Adipocyte (in vitro differentiated cells): ENCODE data around the gene RAMP1.
"Not testable (repeated sequence)": the region's sequence is repeated elsewhere in the genome, so short reads cannot be mapped to it uniquely, and the experiment has no call there.

Experiments
- DNase-seq: peaks from one replicate; pipeline ENCODE4 v3.0.0-alpha.2; 2015; ENCODE audit warnings: low read depth
- H3K27me3 ChIP-seq: replicated peaks from 2 replicates; pipeline ENCODE4 v1.7.0; 2013; ENCODE audit warnings: mild to moderate bottlenecking, low read length, moderate library complexity; ENCODE audit not compliant: control insufficient read depth, insufficient read depth
- H3K36me3 ChIP-seq: 2 replicates; pipeline ENCODE4 v1.7.0; 2013; ENCODE audit warnings: low read length, mild to moderate bottlenecking, moderate library complexity; ENCODE audit not compliant: control insufficient read depth, insufficient read depth, severe bottlenecking
- H3K4me1 ChIP-seq: 2 replicates; pipeline ENCODE4 v1.7.0; 2013; ENCODE audit warnings: mild to moderate bottlenecking, low read length, moderate library complexity; ENCODE audit not compliant: control insufficient read depth, insufficient read depth
- H3K4me3 ChIP-seq: 2 replicates; pipeline ENCODE4 v1.7.0; 2013; ENCODE audit warnings: mild to moderate bottlenecking, low read length, moderate library complexity
- H3K9ac ChIP-seq: 2 replicates; pipeline ENCODE4 v1.7.0; 2013; ENCODE audit warnings: mild to moderate bottlenecking, low read length, moderate library complexity
- H3K9me3 ChIP-seq: 2 replicates; pipeline ENCODE4 v1.7.0; 2013; ENCODE audit warnings: mild to moderate bottlenecking, low read length, moderate library complexity; ENCODE audit not compliant: control insufficient read depth

The RAMP1 gene

DNA sequence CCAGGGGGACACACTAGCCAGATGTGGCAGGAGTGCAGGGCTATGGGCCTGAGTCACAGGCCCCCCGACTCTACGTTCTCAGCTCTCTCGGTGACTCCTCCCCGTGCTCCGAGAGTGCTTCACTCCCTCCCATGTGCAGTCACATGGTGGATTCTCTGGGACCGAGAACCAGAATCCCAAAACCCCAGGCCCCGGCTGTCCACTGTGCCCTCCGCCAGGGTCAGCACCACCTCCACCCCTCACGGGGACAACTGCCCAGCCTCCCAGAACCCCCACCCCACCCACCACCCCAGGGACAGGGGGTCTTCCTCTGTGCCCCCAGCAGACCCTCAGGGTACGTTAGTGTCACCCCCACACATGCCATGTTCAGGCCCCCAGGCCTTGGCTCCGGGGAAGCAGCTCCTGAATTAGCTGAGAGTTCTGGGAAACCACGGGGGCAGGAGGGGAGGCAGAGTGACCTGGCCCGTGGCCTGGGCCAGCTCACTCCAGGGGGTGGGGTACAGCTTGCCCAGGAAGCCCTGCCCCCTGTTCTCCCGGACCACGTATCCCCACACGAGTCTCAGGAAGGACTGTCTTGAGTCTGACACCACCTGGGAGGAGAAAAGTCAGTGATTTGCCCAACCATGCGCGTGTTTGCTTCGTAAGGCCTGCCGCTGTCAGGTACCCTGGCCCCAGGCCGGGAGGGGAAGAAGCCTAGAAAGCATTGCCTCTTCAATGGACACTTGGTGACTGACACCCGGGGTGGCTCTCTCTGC, 4.4 kb downstream of the RAMP1 start:
- Histone ChIP-seq H3K9me3 (no peaks in the 10 kb centered on the region), H3K36me3 (no peaks in the 10 kb centered on the region), H3K4me1 (peaks cover 11% of the 10 kb centered on the region), H3K27me3 (no peaks in the 10 kb centered on the region), H3K4me3 (no peak overlapping the region), H3K9ac (no peak overlapping the region)
- DNase-seq, result no peak

DNA sequence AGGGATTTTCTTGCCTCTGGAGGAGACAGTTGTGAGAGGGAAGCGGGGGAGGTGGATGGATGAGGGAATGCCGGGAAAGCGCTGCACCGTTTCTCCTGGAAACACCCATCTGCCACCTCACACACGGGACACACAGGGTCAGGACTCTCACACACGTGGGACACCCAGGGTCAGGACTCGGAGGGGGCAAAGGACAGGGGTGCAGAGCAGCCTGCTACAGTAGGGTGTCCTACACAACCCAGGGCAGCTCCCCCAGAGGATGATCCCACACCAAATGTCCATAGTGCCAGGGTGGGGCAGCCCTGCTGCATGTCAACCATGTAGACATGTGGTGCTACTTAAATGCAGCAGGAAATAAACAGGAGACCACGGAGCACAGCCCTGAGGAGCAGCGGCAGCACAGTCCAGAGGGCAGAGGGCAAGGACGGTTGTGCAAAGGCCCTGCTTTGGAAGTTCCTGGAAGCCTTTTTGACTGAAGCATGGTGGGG, 5.1 kb downstream of the RAMP1 start:
- Histone ChIP-seq H3K9me3 (no peaks in the 10 kb centered on the region), H3K4me3 (no peak overlapping the region), H3K27me3 (no peaks in the 10 kb centered on the region), H3K9ac (no peak overlapping the region), H3K36me3 (no peaks in the 10 kb centered on the region), H3K4me1 (peaks cover 13% of the 10 kb centered on the region)
- no peak for DNase-seq

DNA sequence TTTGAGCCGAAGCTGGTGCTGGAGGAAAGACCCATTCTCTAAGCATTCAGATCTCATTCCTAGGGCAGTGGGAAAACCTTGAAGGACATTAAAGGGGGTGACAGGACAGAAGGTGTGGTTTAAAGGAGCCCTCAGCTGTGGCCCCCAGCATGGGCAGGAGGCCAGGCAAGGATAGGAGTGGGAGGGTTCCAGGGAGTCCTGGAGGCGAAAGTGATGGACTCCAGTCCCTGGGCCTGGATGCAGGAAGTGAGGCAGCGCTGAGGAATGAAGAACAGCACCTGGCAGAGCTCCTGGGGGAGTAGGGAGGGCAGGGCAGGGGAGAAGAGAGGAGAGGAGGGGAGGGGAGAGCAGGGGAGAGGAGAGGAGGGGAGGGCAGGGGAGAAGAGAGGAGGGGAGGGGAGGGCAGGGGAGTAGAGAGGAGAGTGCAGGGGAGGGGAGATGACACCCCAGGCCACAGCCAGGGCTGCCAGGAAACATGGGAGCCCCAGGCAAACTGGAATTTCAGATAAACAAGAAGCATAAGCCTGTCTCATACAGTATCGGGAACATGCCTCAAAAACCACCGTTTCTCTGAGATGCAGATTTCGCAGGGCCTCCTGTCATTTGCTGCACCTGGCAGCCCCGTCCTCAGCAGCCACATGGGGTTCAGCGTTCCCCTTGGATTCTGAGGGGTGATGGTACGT, 5.7 kb downstream of the RAMP1 start:
- H3K27me3 ChIP-seq, result no peaks in the 10 kb centered on the region
- H3K9me3 ChIP-seq, result no peaks in the 10 kb centered on the region
- H3K4me1 ChIP-seq, result peaks cover 13% of the 10 kb centered on the region
- no peaks in the 10 kb centered on the region for H3K36me3 ChIP-seq
- peak; percentile 40 for DNase-seq
- no peak overlapping the region for H3K9ac ChIP-seq
- no peak overlapping the region for H3K4me3 ChIP-seq

DNA sequence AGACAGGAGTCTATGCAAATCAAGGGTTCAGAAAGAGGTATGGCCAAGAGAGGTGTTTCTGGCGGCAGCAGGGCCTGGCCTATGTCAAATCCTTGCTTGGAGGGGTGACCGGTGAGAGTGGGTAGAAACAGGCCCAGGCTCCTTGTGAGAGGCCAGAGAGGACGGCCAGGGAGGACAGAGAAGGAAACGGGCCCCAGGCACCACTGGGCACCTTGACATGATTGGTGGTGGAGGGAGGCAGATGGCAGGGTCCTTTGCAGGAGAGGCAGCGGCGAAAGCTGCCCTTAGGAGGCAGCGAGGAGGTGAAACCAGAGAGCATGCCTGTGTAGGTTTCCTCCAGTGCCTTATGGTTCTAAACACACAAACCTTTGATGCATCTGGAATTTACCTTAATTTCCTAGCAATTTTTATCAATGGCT, 6.2 kb downstream of the RAMP1 start:
- H3K36me3 ChIP-seq, result no peaks in the 10 kb centered on the region
- no peak overlapping the region for H3K4me3 ChIP-seq
- no peaks in the 10 kb centered on the region for H3K27me3 ChIP-seq
- H3K9ac ChIP-seq, result no peak overlapping the region
- no peaks in the 10 kb centered on the region for H3K9me3 ChIP-seq
- H3K4me1 ChIP-seq, result peaks cover 13% of the 10 kb centered on the region
- no peak for DNase-seq

DNA sequence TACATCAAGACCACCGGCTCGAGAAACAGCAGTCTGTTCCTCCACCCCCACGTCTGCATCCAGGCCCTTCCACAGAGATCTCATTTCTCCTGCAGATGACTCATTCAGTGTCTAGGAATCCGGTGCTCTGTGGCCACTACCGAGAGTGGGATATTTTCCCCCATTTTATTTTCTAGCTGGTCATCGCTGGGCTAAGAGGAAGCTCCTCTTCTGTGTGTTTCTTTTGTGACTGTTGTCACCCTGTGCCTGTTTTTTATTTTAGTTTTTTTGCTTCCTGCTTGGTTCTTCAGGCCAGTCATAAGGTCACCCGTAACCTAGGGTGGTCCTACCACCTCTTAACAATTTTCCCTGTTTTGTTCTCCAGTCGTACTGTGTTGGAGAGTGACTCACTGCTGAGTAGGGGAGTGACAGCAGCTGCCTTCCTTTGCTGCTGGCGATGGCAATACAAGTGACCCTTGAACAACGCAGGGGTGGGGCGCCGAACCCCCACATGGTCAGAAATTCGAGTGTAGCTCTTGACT, 6.7 kb downstream of the RAMP1 start:
- H3K36me3 ChIP-seq, result no peaks in the 10 kb centered on the region
- no peak overlapping the region for H3K9ac ChIP-seq
- peak; percentile 81 for DNase-seq
- no peaks in the 10 kb centered on the region for H3K27me3 ChIP-seq
- no peaks in the 10 kb centered on the region for H3K9me3 ChIP-seq
- peaks cover 13% of the 10 kb centered on the region for H3K4me1 ChIP-seq
- H3K4me3 ChIP-seq, result no peak overlapping the region

DNA sequence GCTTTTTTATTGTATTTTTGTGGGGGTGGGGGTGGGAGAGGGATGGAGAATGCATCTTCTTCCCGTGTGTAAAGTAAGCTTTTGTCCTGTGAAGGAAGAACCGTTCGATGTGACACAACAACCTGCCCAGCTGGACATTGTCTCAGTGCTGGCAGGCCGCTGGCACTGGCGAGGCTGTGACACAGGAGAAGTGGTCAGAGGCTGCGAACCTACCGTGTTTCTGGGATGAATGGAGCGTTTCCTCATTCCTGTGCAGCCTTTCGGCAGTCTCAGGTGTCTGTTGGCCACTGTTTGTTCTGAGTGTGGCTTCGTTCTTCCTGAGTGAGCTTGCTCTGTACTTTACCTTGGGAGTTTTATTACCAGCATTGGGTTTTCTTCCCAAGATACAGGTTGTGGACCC, 8.0 kb downstream of the RAMP1 start:
- H3K27me3 ChIP-seq, result no peaks in the 10 kb centered on the region
- H3K4me3 ChIP-seq, result no peak overlapping the region
- H3K9me3 ChIP-seq, result no peaks in the 10 kb centered on the region
- no peaks in the 10 kb centered on the region for H3K36me3 ChIP-seq
- H3K9ac ChIP-seq, result no peak overlapping the region
- no peak for DNase-seq
- H3K4me1 ChIP-seq, result peaks cover 13% of the 10 kb centered on the region

DNA sequence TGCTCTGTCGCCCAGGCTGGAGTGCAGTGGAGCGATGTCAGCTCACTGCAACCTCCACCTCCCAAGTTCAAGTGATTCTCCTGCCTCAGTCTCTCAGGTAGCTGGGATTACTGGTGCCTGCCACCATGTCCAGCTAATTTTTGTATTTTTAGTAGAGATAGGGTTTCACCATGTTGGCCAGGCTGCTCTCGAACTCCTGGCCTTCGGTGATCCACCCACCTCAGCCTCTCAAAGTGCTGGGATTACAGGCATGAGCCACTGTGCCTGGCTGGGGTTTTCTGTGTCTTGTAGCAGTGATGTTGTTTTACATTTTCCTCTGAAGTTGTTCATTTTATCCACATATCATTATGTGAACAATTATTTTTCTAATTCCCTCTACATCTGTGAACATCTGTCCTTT, 8.7 kb downstream of the RAMP1 start:
- peak overlapping the region; percentile 5 for H3K9ac ChIP-seq
- not testable (repeated sequence) for DNase-seq, H3K36me3 ChIP-seq

DNA sequence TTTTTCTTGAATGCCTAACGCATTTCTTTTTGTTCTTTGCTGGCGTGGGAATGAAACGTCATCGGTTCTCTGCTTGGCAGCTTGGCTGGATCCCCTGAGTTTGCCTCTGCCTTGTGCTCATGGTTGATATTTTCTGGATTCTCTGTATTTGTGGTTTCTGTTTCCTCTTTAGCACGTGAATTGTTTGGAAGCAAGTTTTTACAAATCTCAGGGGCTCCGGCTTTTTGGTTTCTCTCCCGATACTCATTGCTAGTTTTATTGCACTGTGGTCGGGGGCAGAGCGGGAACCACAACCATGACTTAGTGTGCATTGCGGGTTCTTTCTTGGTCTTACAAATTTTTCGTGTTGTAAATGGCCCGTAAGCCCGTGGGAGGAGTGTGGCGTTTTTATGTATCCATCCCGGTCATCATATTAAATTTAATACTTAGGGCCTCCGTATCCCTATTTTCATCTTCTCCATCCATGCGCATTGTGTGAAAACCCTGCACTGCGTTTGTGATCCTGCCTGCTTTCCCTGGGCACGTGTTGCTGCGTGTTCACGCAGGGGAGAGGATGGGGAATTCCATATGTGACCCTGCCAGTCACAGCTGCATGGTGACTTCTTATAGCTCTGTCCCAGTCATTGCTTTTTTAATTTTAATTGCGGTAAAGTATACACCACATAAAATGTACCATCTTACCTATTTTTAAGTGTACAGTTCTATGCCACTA, 9.4 kb downstream of the RAMP1 start:
- Histone ChIP-seq H3K4me3 (peak overlapping the region; percentile 24), H3K4me1 (peaks cover 18% of the 10 kb centered on the region), H3K9ac (peak overlapping the region; percentile 5), H3K27me3 (no peaks in the 10 kb centered on the region), H3K36me3 (no peaks in the 10 kb centered on the region), H3K9me3 (no peaks in the 10 kb centered on the region)
- no peak for DNase-seq

More for the DNA sequence above, 8.7 kb downstream of the RAMP1 start:
- H3K9me3 ChIP-seq, H3K27me3 ChIP-seq, H3K4me3 ChIP-seq: not testable (repeated sequence)
- H3K4me1 ChIP-seq, result peaks cover 13% of the 10 kb centered on the region

DNA sequence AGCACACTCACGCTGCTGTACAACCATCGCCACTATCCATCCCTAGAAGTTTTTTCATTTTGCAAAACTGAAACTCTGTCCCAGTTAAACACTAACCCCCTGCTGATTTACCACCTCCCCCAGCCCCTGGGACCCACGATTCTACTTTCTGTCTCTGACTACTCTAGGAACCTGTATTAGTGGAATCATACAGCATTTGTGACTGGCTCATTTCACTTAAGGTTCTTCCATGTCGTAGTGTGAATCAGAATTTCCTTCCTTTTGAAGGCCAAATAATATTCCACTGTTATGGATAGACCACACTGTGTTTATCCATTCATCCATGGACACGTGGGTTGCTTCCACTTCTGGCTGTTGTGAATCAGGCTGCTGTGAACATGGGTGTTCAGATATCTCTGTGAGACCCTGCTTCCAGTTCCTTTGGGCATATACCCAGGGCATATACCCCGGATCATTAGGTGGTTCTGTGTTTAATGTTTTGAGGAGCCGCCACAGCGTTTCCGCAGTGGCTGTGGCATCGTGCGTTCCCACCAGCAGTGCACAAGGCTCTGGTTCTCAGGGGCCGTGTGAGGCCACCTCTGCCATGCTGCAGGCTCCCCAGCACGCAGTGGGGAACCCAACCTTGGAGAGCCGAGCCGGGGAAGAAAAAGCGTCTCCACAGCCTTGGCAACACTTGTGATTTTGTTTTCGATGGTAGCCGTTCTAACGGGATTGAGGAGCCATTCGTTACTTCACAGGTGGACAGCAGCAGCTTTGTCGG, 10.1 kb downstream of the RAMP1 start:
- H3K4me1 ChIP-seq, result peaks cover 25% of the 10 kb centered on the region
- no peaks in the 10 kb centered on the region for H3K36me3 ChIP-seq
- DNase-seq, result no peak
- no peak overlapping the region for H3K4me3 ChIP-seq
- no peak overlapping the region for H3K9ac ChIP-seq
- no peaks in the 10 kb centered on the region for H3K9me3 ChIP-seq
- no peaks in the 10 kb centered on the region for H3K27me3 ChIP-seq

DNA sequence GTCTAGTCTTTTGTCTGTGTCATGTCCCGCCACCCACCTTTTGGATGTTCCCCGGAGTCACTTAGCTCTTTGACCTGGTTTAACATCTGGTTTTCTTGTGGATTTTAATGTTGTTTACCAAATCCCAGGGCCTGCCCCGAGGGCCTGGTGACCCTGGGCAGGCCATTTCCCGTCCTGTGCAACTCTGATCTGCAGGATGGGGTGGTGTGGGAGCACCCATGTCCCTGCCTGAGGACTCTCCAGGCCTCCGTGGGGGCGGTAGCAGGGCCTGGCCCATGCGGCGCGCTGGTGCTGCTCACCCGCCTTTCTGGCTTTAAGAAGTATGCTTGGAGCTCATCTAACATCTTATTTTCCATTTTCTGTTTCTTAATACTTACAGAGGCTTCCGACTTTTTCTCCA, 10.7 kb downstream of the RAMP1 start:
- Histone ChIP-seq H3K27me3 (no peaks in the 10 kb centered on the region), H3K4me1 (peaks cover 31% of the 10 kb centered on the region), H3K9ac (no peak overlapping the region), H3K4me3 (no peak overlapping the region), H3K9me3 (no peaks in the 10 kb centered on the region), H3K36me3 (no peaks in the 10 kb centered on the region)
- no peak for DNase-seq
